GF-D8 (cell line): Measurements from ENCODE around the gene REXO5.
"Not testable (repeated sequence)": the region's sequence is repeated elsewhere in the genome, so short reads cannot be mapped to it uniquely, and the experiment has no call there.

Experiments used
- DNase-seq: peaks from one replicate; lab custom pipeline; 2025; lab: John Stamatoyannopoulos, UW

The REXO5 gene

GRCh38 chr16:20849589-20850390 lies 43.5 kb downstream of the REXO5 start:
- DNase-seq, result peak; percentile 58

GRCh38 chr16:20850981-20851380 lies 44.7 kb downstream of the REXO5 start:
- peak; percentile 35 for DNase-seq

GRCh38 chr16:20851601-20852000 lies 45.3 kb downstream of the REXO5 start:
- peak; percentile 26 for DNase-seq

- no peak for DNase-seq
These were observed 46.8 kb downstream of the REXO5 start for GRCh38 chr16:20853143-20853542.

- DNase-seq, result no peak
These were observed 47.8 kb downstream of the REXO5 start for GRCh38 chr16:20853981-20854620.

- no peak for DNase-seq
These were observed 48.6 kb downstream of the REXO5 start for GRCh38 chr16:20854963-20855362.

- no peak for DNase-seq
These were observed 51.0 kb downstream of the REXO5 start for GRCh38 chr16:20857281-20857680.

- no peak for DNase-seq
These were observed 52.9 kb downstream of the REXO5 start for GRCh38 chr16:20859229-20859628.

GRCh38 chr16:20859699-20860098 lies 53.4 kb downstream of the REXO5 start:
- DNase-seq, result no peak

GRCh38 chr16:20860361-20860760 lies 54.0 kb downstream of the REXO5 start:
- no peak for DNase-seq

- DNase-seq, result not testable (repeated sequence)
These were observed 54.7 kb downstream of the REXO5 start for GRCh38 chr16:20860995-20861394.

- no peak for DNase-seq
These were observed 56.0 kb downstream of the REXO5 start for GRCh38 chr16:20862162-20862960.

GRCh38 chr16:20864376-20864775 lies 58.0 kb downstream of the REXO5 start:
- DNase-seq, result not testable (repeated sequence)

- no peak for DNase-seq
These were observed 59.2 kb downstream of the REXO5 start for GRCh38 chr16:20865420-20866131.

- peak; percentile 33 for DNase-seq
These were observed 59.9 kb downstream of the REXO5 start for GRCh38 chr16:20866145-20866772.

- DNase-seq, result no peak
These were observed 60.5 kb downstream of the REXO5 start for GRCh38 chr16:20866801-20867200.

GRCh38 chr16:20867585-20867984 lies 61.3 kb downstream of the REXO5 start:
- DNase-seq, result no peak

GRCh38 chr16:20868890-20869289 lies 62.6 kb downstream of the REXO5 start:
- DNase-seq, result no peak

- peak; percentile 11 for DNase-seq
These were observed 63.9 kb downstream of the REXO5 start for GRCh38 chr16:20870122-20870820.

- DNase-seq, result no peak
These were observed 64.9 kb downstream of the REXO5 start for GRCh38 chr16:20871258-20871657.
